Measurements from ENCODE around the gene PLD6.
"Not testable (repeated sequence)": the region's sequence is repeated elsewhere in the genome, so short reads cannot be mapped to it uniquely, and the experiment has no call there.

The PLD6 gene

GRCh38 chr17:17161759-17162158, 44.4 kb downstream of the PLD6 start:
- no peak overlapping the region for H3K9ac ChIP-seq (ENCODE audit: low read depth, low read length)
- H3K4me2 ChIP-seq (ENCODE audit: low read length): no peak overlapping the region
- H3K4me1 ChIP-seq (ENCODE audit: control insufficient read depth, insufficient read depth, low read length): peaks cover 7% of the 10 kb centered on the region
- H3K36me3 ChIP-seq (ENCODE audit: insufficient read depth, low read length): peaks cover 98% of the 10 kb centered on the region
- H3K9me3 ChIP-seq (replicated peaks; ENCODE audit: low read length): no peaks in the 10 kb centered on the region
- no peaks in the 10 kb centered on the region for H3K27me3 ChIP-seq (ENCODE audit: control insufficient read depth, insufficient read depth, low read length)
- no peak overlapping the region for H3K4me3 ChIP-seq (ENCODE audit: low read length)

- Histone ChIP-seq H3K36me3 (ENCODE audit: insufficient read depth, low read length) (peaks cover 97% of the 10 kb centered on the region), H3K9ac (ENCODE audit: low read depth, low read length) (no peak overlapping the region), H3K9me3 (replicated peaks; ENCODE audit: low read length) (no peaks in the 10 kb centered on the region), H3K4me2 (ENCODE audit: low read length) (no peak overlapping the region), H3K4me3 (ENCODE audit: low read length) (no peak overlapping the region), H3K4me1 (ENCODE audit: control insufficient read depth, insufficient read depth, low read length) (peaks cover 13% of the 10 kb centered on the region), H3K27me3 (ENCODE audit: control insufficient read depth, insufficient read depth, low read length) (no peaks in the 10 kb centered on the region)
Measured at GRCh38 chr17:17161121-17161520, 45.0 kb downstream of the PLD6 start.

- H3K4me3 ChIP-seq (ENCODE audit: low read length): no peak overlapping the region
- H3K36me3 ChIP-seq (ENCODE audit: insufficient read depth, low read length): peaks cover 96% of the 10 kb centered on the region
- H3K9me3 ChIP-seq (replicated peaks; ENCODE audit: low read length): no peaks in the 10 kb centered on the region
- no peak overlapping the region for H3K4me2 ChIP-seq (ENCODE audit: low read length)
- no peak overlapping the region for H3K9ac ChIP-seq (ENCODE audit: low read depth, low read length)
- no peaks in the 10 kb centered on the region for H3K27me3 ChIP-seq (ENCODE audit: control insufficient read depth, insufficient read depth, low read length)
- peaks cover 29% of the 10 kb centered on the region for H3K4me1 ChIP-seq (ENCODE audit: control insufficient read depth, insufficient read depth, low read length)
Measured at GRCh38 chr17:17159571-17159970, 46.6 kb downstream of the PLD6 start.

GRCh38 chr17:17158506-17158905, 47.6 kb downstream of the PLD6 start:
- H3K4me3 ChIP-seq (ENCODE audit: low read length); H3K4me2 ChIP-seq (ENCODE audit: low read length); H3K9me3 ChIP-seq (replicated peaks; ENCODE audit: low read length); H3K27me3 ChIP-seq (ENCODE audit: control insufficient read depth, insufficient read depth, low read length); H3K9ac ChIP-seq (ENCODE audit: low read depth, low read length): not testable (repeated sequence)
- H3K4me1 ChIP-seq (ENCODE audit: control insufficient read depth, insufficient read depth, low read length): peaks cover 31% of the 10 kb centered on the region
- H3K36me3 ChIP-seq (ENCODE audit: insufficient read depth, low read length): peaks cover 96% of the 10 kb centered on the region

GRCh38 chr17:17157041-17157440, 49.1 kb downstream of the PLD6 start:
- Histone ChIP-seq H3K9ac (ENCODE audit: low read depth, low read length) (peak overlapping the region; percentile 48), H3K27me3 (ENCODE audit: control insufficient read depth, insufficient read depth, low read length) (no peaks in the 10 kb centered on the region), H3K4me3 (ENCODE audit: low read length) (no peak overlapping the region), H3K36me3 (ENCODE audit: insufficient read depth, low read length) (peaks cover 96% of the 10 kb centered on the region), H3K4me1 (ENCODE audit: control insufficient read depth, insufficient read depth, low read length) (peaks cover 44% of the 10 kb centered on the region), H3K4me2 (ENCODE audit: low read length) (peak overlapping the region; percentile 69), H3K9me3 (replicated peaks; ENCODE audit: low read length) (no peaks in the 10 kb centered on the region)

GRCh38 chr17:17156511-17156910, 49.6 kb downstream of the PLD6 start:
- peak overlapping the region; percentile 69 for H3K4me2 ChIP-seq (ENCODE audit: low read length)
- H3K27me3 ChIP-seq (ENCODE audit: control insufficient read depth, insufficient read depth, low read length): no peaks in the 10 kb centered on the region
- no peak overlapping the region for H3K4me3 ChIP-seq (ENCODE audit: low read length)
- peaks cover 48% of the 10 kb centered on the region for H3K4me1 ChIP-seq (ENCODE audit: control insufficient read depth, insufficient read depth, low read length)
- H3K9me3 ChIP-seq (replicated peaks; ENCODE audit: low read length): no peaks in the 10 kb centered on the region
- peaks cover 93% of the 10 kb centered on the region for H3K36me3 ChIP-seq (ENCODE audit: insufficient read depth, low read length)
- H3K9ac ChIP-seq (ENCODE audit: low read depth, low read length): peak overlapping the region; percentile 48

GRCh38 chr17:17156107-17156506, 50.0 kb downstream of the PLD6 start:
- H3K9me3 ChIP-seq (replicated peaks; ENCODE audit: low read length): no peaks in the 10 kb centered on the region
- H3K4me3 ChIP-seq (ENCODE audit: low read length): no peak overlapping the region
- peak overlapping the region; percentile 69 for H3K4me2 ChIP-seq (ENCODE audit: low read length)
- H3K27me3 ChIP-seq (ENCODE audit: control insufficient read depth, insufficient read depth, low read length): no peaks in the 10 kb centered on the region
- peaks cover 92% of the 10 kb centered on the region for H3K36me3 ChIP-seq (ENCODE audit: insufficient read depth, low read length)
- peaks cover 52% of the 10 kb centered on the region for H3K4me1 ChIP-seq (ENCODE audit: control insufficient read depth, insufficient read depth, low read length)
- H3K9ac ChIP-seq (ENCODE audit: low read depth, low read length): peak overlapping the region; percentile 48

- Histone ChIP-seq H3K4me1 (ENCODE audit: control insufficient read depth, insufficient read depth, low read length) (peaks cover 56% of the 10 kb centered on the region), H3K36me3 (ENCODE audit: insufficient read depth, low read length) (peaks cover 89% of the 10 kb centered on the region)
Measured at GRCh38 chr17:17155568-17155967, 50.6 kb downstream of the PLD6 start.

GRCh38 chr17:17154981-17155380, 51.2 kb downstream of the PLD6 start:
- H3K9me3 ChIP-seq (replicated peaks; ENCODE audit: low read length): no peaks in the 10 kb centered on the region
- H3K4me2 ChIP-seq (ENCODE audit: low read length): no peak overlapping the region
- no peak overlapping the region for H3K4me3 ChIP-seq (ENCODE audit: low read length)
- H3K27me3 ChIP-seq (ENCODE audit: control insufficient read depth, insufficient read depth, low read length): no peaks in the 10 kb centered on the region
- H3K9ac ChIP-seq (ENCODE audit: low read depth, low read length): no peak overlapping the region
- H3K4me1 ChIP-seq (ENCODE audit: control insufficient read depth, insufficient read depth, low read length): peaks cover 62% of the 10 kb centered on the region
- H3K36me3 ChIP-seq (ENCODE audit: insufficient read depth, low read length): peaks cover 90% of the 10 kb centered on the region

More at GRCh38 chr17:17155568-17155967, 50.6 kb downstream of the PLD6 start:
- Histone ChIP-seq H3K9me3 (replicated peaks; ENCODE audit: low read length) (no peaks in the 10 kb centered on the region), H3K4me2 (ENCODE audit: low read length) (peak overlapping the region; percentile 1), H3K4me3 (ENCODE audit: low read length) (no peak overlapping the region), H3K9ac (ENCODE audit: low read depth, low read length) (no peak overlapping the region), H3K27me3 (ENCODE audit: control insufficient read depth, insufficient read depth, low read length) (no peaks in the 10 kb centered on the region)

GRCh38 chr17:17154556-17154955, 51.6 kb downstream of the PLD6 start:
- no peak overlapping the region for H3K9ac ChIP-seq (ENCODE audit: low read depth, low read length)
- peaks cover 66% of the 10 kb centered on the region for H3K4me1 ChIP-seq (ENCODE audit: control insufficient read depth, insufficient read depth, low read length)
- peaks cover 89% of the 10 kb centered on the region for H3K36me3 ChIP-seq (ENCODE audit: insufficient read depth, low read length)
- no peaks in the 10 kb centered on the region for H3K9me3 ChIP-seq (replicated peaks; ENCODE audit: low read length)
- H3K4me2 ChIP-seq (ENCODE audit: low read length): no peak overlapping the region
- no peaks in the 10 kb centered on the region for H3K27me3 ChIP-seq (ENCODE audit: control insufficient read depth, insufficient read depth, low read length)
- no peak overlapping the region for H3K4me3 ChIP-seq (ENCODE audit: low read length)

- no peaks in the 10 kb centered on the region for H3K27me3 ChIP-seq (ENCODE audit: control insufficient read depth, insufficient read depth, low read length)
- no peak overlapping the region for H3K4me2 ChIP-seq (ENCODE audit: low read length)
- H3K4me1 ChIP-seq (ENCODE audit: control insufficient read depth, insufficient read depth, low read length): peaks cover 66% of the 10 kb centered on the region
- no peak overlapping the region for H3K9ac ChIP-seq (ENCODE audit: low read depth, low read length)
- peaks cover 85% of the 10 kb centered on the region for H3K36me3 ChIP-seq (ENCODE audit: insufficient read depth, low read length)
- H3K4me3 ChIP-seq (ENCODE audit: low read length): no peak overlapping the region
- H3K9me3 ChIP-seq (replicated peaks; ENCODE audit: low read length): no peaks in the 10 kb centered on the region
Measured at GRCh38 chr17:17153709-17154108, 52.4 kb downstream of the PLD6 start.

GRCh38 chr17:17153071-17153470, 53.1 kb downstream of the PLD6 start:
- H3K27me3 ChIP-seq (ENCODE audit: control insufficient read depth, insufficient read depth, low read length): no peaks in the 10 kb centered on the region
- H3K4me3 ChIP-seq (ENCODE audit: low read length): no peak overlapping the region
- no peak overlapping the region for H3K4me2 ChIP-seq (ENCODE audit: low read length)
- peaks cover 85% of the 10 kb centered on the region for H3K36me3 ChIP-seq (ENCODE audit: insufficient read depth, low read length)
- H3K4me1 ChIP-seq (ENCODE audit: control insufficient read depth, insufficient read depth, low read length): peaks cover 66% of the 10 kb centered on the region
- H3K9ac ChIP-seq (ENCODE audit: low read depth, low read length): peak overlapping the region; percentile 37
- H3K9me3 ChIP-seq (replicated peaks; ENCODE audit: low read length): no peaks in the 10 kb centered on the region

All from skeletal muscle satellite cell (primary cell).